D721Med (cell line): ENCODE measurements around the gene MED14.

ENCODE experiments used
- DNase-seq: peaks from one replicate; pipeline ENCODE4 v3.0.0; 2011; ENCODE audit warnings: low spot score; ENCODE audit not compliant: insufficient read length
- FAIRE-seq: peaks from 2 replicates; lab custom pipeline; 2011; peaks lifted over from hg19 to GRCh38; lab: Jason Lieb, UNC
- CTCF ChIP-seq: IDR thresholded peaks from 2 replicates; pipeline ENCODE4 v1.5.1; 2012; ENCODE audit warnings: mild to moderate bottlenecking, control low read depth; ENCODE audit not compliant: insufficient read depth; ENCODE audit errors: missing control alignments

MED14 gene

GRCh38 chrX:40663078-40663740 is 72.1 kb downstream of the MED14 start:
- DNase-seq (no peak), FAIRE-seq (no peak)
- TF ChIP-seq CTCF = no peak

GRCh38 chrX:40661489-40661888 is 73.9 kb downstream of the MED14 start:
- TF ChIP-seq CTCF = no peak
- FAIRE-seq = no peak

GRCh38 chrX:40660381-40660780 is 75.0 kb downstream of the MED14 start:
- DNase-seq (no peak), FAIRE-seq (no peak)
- TF ChIP-seq CTCF = no peak

More at GRCh38 chrX:40661489-40661888, 73.9 kb downstream of the MED14 start:
- no peak for DNase-seq

GRCh38 chrX:40653535-40653934 is 81.8 kb downstream of the MED14 start:
- no peak for DNase-seq
- TF ChIP-seq CTCF = no peak
- FAIRE-seq = no peak

- TF ChIP-seq CTCF = no peak
- DNase-seq (no peak), FAIRE-seq (no peak)
Measured at GRCh38 chrX:40652664-40653063, 82.7 kb downstream of the MED14 start.

- FAIRE-seq (peak; percentile 84), DNase-seq (no peak)
- TF ChIP-seq CTCF = peak; percentile 56
Measured at GRCh38 chrX:40651620-40652223, 83.6 kb downstream of the MED14 start.
